ENCODE measurements around the gene EHMT1.

DNA sequence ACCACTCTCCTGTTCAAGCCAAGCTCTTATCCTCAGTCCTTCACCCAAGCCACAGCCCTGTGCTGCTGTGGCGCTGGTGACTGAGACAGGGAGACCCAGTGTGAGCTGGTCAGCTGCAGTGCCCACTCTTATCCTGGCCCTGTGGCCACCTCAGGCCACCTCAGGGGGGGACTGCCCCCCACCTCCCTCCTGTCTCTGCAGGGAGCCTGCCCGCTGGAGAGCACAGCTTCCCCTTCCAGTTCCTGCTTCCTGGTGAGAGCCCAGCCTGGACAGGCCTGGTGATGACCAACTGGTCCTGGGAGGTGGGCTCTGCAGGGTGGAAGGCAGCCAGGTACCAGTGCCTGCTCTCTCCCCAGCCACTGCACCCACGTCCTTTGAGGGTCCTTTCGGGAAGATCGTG, 5.5 kb upstream of the EHMT1 start:
- TF ChIP-seq, protein P1, sequence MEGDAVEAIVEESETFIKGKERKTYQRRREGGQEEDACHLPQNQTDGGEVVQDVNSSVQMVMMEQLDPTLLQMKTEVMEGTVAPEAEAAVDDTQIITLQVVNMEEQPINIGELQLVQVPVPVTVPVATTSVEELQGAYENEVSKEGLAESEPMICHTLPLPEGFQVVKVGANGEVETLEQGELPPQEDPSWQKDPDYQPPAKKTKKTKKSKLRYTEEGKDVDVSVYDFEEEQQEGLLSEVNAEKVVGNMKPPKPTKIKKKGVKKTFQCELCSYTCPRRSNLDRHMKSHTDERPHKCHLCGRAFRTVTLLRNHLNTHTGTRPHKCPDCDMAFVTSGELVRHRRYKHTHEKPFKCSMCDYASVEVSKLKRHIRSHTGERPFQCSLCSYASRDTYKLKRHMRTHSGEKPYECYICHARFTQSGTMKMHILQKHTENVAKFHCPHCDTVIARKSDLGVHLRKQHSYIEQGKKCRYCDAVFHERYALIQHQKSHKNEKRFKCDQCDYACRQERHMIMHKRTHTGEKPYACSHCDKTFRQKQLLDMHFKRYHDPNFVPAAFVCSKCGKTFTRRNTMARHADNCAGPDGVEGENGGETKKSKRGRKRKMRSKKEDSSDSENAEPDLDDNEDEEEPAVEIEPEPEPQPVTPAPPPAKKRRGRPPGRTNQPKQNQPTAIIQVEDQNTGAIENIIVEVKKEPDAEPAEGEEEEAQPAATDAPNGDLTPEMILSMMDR (IDR thresholded peaks at IDR 0.05), result no peak
- TF ChIP-seq POLR2AphosphoS5 (IDR thresholded peaks at IDR 0.05; ENCODE audit: low read depth, low read length), result no peak
- TF ChIP-seq, protein P2, sequence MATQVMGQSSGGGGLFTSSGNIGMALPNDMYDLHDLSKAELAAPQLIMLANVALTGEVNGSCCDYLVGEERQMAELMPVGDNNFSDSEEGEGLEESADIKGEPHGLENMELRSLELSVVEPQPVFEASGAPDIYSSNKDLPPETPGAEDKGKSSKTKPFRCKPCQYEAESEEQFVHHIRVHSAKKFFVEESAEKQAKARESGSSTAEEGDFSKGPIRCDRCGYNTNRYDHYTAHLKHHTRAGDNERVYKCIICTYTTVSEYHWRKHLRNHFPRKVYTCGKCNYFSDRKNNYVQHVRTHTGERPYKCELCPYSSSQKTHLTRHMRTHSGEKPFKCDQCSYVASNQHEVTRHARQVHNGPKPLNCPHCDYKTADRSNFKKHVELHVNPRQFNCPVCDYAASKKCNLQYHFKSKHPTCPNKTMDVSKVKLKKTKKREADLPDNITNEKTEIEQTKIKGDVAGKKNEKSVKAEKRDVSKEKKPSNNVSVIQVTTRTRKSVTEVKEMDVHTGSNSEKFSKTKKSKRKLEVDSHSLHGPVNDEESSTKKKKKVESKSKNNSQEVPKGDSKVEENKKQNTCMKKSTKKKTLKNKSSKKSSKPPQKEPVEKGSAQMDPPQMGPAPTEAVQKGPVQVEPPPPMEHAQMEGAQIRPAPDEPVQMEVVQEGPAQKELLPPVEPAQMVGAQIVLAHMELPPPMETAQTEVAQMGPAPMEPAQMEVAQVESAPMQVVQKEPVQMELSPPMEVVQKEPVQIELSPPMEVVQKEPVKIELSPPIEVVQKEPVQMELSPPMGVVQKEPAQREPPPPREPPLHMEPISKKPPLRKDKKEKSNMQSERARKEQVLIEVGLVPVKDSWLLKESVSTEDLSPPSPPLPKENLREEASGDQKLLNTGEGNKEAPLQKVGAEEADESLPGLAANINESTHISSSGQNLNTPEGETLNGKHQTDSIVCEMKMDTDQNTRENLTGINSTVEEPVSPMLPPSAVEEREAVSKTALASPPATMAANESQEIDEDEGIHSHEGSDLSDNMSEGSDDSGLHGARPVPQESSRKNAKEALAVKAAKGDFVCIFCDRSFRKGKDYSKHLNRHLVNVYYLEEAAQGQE (IDR thresholded peaks at IDR 0.05; ENCODE audit: insufficient read depth in 1 of 2, low read depth in 2 of 2, low read length in 1 of 2), result no peak

Data from Panc1 (cell line).